ENCODE results near the gene EVA1B. TPM values are rescaled to one million over a fixed set of nuclear protein-coding genes. Genes with fewer than 3 reads are reported as not detected.
A peak's percentile ranks its signal among the peaks of the same experiment; 100 is the strongest.

EVA1B gene
- total RNA-seq, 2 experiments from 2014 or later = 16.4 to 23.9 TPM

DNA sequence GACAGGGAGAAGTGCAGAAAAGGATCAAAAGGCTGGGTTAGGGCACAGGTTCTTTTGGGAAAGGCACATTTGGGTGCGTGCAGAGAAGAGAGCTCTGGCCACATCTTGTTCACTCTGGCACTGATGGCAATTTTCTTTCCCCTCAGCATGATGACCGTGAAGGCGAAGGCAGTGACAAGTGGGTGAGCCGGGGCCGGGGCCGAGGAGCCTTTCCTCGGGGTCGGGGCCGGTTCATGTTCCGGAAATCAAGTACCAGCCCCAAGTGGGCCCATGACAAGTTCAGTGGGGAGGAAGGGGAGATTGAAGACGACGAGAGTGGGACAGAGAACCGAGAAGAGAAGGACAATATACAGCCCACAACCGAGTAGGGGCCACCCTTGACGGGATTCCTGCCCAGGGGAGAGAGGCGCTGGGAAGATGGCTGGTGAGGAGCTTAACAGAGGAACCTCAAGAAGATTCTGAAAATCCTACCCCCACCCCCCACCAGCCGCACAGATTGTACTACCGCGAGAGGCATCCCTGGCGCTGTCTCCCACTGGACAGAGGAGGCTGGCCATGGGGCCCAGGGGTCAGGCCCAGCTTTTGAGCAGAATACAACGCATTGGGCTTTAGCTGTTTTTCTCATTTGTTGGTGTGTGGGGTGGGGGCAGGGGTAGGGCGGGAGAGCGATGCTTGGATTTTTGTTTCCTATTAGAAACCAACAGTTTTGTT, 19.6 kb downstream of the EVA1B start:
- Mint-ChIP-seq H3K27ac (no peak overlapping the region), H3K9me3 (ENCODE audit: low read depth) (no peaks in the 10 kb centered on the region), H3K4me1 (peaks cover 29% of the 10 kb centered on the region), H3K4me3 (no peak overlapping the region), H3K36me3 (peaks cover 33% of the 10 kb centered on the region), H3K27me3 (no peaks in the 10 kb centered on the region)
- DNase-seq = no peak
- ATAC-seq = no peak
- CTCF ChIA-PET = interaction anchor here (1.1 to 2.0 kb wide), 2 partner anchors 19 to 169 kb away, joined by 4 to 5 read pairs; no protein-coding TSS in a partner anchor

DNA sequence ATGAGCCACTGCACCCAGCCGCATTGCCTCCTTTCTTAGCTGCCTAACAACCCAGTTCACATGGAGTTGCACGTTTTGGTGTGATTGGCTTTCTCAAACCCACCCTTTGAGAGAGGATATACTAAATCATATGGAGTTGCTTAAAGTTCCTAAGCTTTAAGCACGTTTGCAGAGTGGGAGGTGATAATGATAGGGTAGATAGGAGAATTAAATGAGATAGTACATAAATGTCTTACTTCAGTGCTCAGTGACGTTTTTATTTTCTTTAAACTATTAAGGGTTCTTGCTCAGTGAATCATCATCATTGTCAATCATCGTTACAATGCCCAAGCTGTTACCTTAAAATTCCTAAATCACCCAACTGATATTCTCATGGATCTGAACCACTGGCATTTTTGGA, 20.2 kb downstream of the EVA1B start:
- ATAC-seq (no peak), DNase-seq (no peak)
- no peak overlapping the region for H3K4me3 Mint-ChIP-seq
- H3K27me3 Mint-ChIP-seq = no peaks in the 10 kb centered on the region
- no peak overlapping the region for H3K27ac Mint-ChIP-seq
- no peaks in the 10 kb centered on the region for H3K9me3 Mint-ChIP-seq (ENCODE audit: low read depth)
- CTCF ChIA-PET = interaction anchor here (2.0 kb wide), 1 partner anchor 169 kb away, joined by 5 read pairs; no protein-coding TSS in a partner anchor
- peaks cover 27% of the 10 kb centered on the region for H3K4me1 Mint-ChIP-seq
- peaks cover 33% of the 10 kb centered on the region for H3K36me3 Mint-ChIP-seq

- CTCF ChIA-PET = interaction anchor here (0.9 to 2.3 kb wide), 8 partner anchors 9 to 152 kb away, joined by 3 to 10 read pairs (median 4); partner anchors contain the start of genes THRAP3 and TRAPPC3
- H3K4me1 Mint-ChIP-seq = peaks cover 15% of the 10 kb centered on the region
Measured at GRCh38 chr1:36301220-36301619, 22.2 kb downstream of the EVA1B start.

DNA sequence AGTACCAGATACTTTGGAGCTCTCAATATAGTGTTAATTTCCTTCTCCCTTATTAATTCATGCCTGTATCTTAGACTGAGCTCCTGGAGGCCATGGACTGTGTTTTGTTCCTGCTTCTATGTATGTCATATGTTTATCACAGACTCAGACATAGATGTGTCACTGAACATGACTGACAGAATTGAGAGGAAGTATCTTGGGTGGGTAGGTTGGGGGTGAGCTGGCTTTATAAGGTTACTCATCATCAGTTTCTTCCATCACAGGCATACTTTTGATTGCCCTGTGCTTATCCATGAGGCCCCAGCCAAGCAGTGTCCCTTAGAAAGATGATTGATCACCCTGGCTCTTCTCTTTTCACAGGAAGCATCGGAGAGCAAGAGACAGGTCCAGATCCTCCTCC, 22.9 kb downstream of the EVA1B start:
- CTCF ChIA-PET = interaction anchor here (1.1 to 2.3 kb wide), 9 partner anchors 9 to 151 kb away, joined by 3 to 10 read pairs (median 4); partner anchors contain the start of genes THRAP3 and TRAPPC3

More at GRCh38 chr1:36301220-36301619, 22.2 kb downstream of the EVA1B start:
- Mint-ChIP-seq H3K4me3 (no peak overlapping the region), H3K27ac (peak overlapping the region; percentile 39), H3K9me3 (ENCODE audit: low read depth) (no peaks in the 10 kb centered on the region), H3K27me3 (no peaks in the 10 kb centered on the region), H3K36me3 (peaks cover 47% of the 10 kb centered on the region)
- ATAC-seq = no peak
- DNase-seq = no peak

DNA sequence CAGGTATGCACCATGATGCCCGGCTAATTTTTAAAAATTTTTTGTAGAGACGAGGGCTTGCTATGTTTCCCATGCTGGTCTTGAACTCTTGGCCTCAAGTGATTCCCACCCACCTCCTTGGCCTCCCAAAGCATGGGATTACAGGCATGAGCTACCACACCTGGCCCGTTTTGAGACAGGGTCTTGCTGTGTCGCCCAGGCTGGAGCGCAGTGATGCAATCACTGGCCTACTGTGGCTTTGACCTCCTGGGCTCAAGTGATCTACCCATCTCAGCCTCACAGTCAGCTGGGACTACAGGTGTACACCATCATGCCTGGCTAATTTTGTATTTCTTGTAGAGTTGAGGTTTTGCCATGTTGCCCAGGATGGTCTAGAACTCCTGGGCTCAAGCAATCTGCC, 24.8 kb downstream of the EVA1B start:
- no peak for ATAC-seq
- Mint-ChIP-seq H3K9me3 (ENCODE audit: low read depth) (no peaks in the 10 kb centered on the region), H3K27ac (no peak overlapping the region), H3K27me3 (no peaks in the 10 kb centered on the region), H3K36me3 (peaks cover 51% of the 10 kb centered on the region), H3K4me3 (no peak overlapping the region), H3K4me1 (peaks cover 2% of the 10 kb centered on the region)
- no peak for DNase-seq
- CTCF ChIA-PET = interaction anchor here (0.6 to 1.8 kb wide), 2 partner anchors 13 to 459 kb away, joined by 3 to 6 read pairs; no protein-coding TSS in a partner anchor

More for the DNA sequence above, 22.9 kb downstream of the EVA1B start:
- Mint-ChIP-seq H3K4me1 (peaks cover 12% of the 10 kb centered on the region), H3K36me3 (peaks cover 51% of the 10 kb centered on the region), H3K27me3 (no peaks in the 10 kb centered on the region), H3K9me3 (ENCODE audit: low read depth) (no peaks in the 10 kb centered on the region), H3K4me3 (no peak overlapping the region), H3K27ac (peak overlapping the region; percentile 12)
- ATAC-seq (no peak), DNase-seq (no peak)

GRCh38 chr1:36297062-36297461, 26.4 kb downstream of the EVA1B start:
- no peaks in the 10 kb centered on the region for H3K27me3 Mint-ChIP-seq
- H3K4me3 Mint-ChIP-seq = no peak overlapping the region
- DNase-seq (no peak), ATAC-seq (no peak)
- H3K9me3 Mint-ChIP-seq (ENCODE audit: low read depth) = no peaks in the 10 kb centered on the region
- H3K36me3 Mint-ChIP-seq = peaks cover 50% of the 10 kb centered on the region
- H3K4me1 Mint-ChIP-seq = peaks cover 2% of the 10 kb centered on the region
- no peak overlapping the region for H3K27ac Mint-ChIP-seq
- CTCF ChIA-PET = interaction anchor here (0.7 to 1.8 kb wide), 2 partner anchors 12 to 147 kb away, joined by 3 to 6 read pairs; partner anchors contain the start of gene TRAPPC3

DNA sequence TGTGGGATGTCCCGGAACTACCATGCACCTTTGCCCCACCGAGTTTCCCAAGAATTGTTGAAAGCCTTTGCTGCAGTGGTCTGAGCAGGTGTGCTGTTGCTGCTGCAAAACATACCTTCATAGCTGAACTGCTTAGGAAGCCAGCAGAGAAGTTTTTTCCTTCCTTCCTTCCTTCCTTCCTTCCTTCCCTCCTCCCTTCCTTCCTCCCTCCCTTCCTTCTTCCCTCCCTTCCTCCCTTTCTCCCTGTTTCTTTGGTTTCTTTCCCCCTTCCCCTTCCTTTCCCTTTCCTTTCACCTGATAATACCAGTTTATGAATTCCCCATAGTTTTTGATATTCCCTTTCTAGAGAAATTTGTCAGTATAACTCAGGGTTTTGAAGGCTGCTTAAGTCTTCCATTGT, 28.1 kb downstream of the EVA1B start:
- no peaks in the 10 kb centered on the region for H3K27me3 Mint-ChIP-seq
- H3K27ac Mint-ChIP-seq = no peak overlapping the region
- CTCF ChIA-PET = interaction anchor here (1.9 kb wide), 1 partner anchor 10 kb away, joined by 6 read pairs; no protein-coding TSS in a partner anchor
- H3K4me3 Mint-ChIP-seq = no peak overlapping the region
- H3K36me3 Mint-ChIP-seq = peaks cover 51% of the 10 kb centered on the region
- peaks cover 2% of the 10 kb centered on the region for H3K4me1 Mint-ChIP-seq
- DNase-seq (no peak), ATAC-seq (no peak)
- no peaks in the 10 kb centered on the region for H3K9me3 Mint-ChIP-seq (ENCODE audit: low read depth)

GRCh38 chr1:36287595-36287994, 35.9 kb downstream of the EVA1B start:
- ATAC-seq = no peak
- Mint-ChIP-seq H3K36me3 (peaks cover 66% of the 10 kb centered on the region), H3K4me3 (no peak overlapping the region), H3K4me1 (peaks cover 16% of the 10 kb centered on the region), H3K27me3 (no peaks in the 10 kb centered on the region), H3K27ac (no peak overlapping the region), H3K9me3 (ENCODE audit: low read depth) (no peaks in the 10 kb centered on the region)
- no peak for DNase-seq
- CTCF ChIA-PET = interaction anchor here (1.0 to 3.1 kb wide), 6 partner anchors 55 to 138 kb away, joined by 3 to 20 read pairs (median 6); partner anchors contain the start of genes THRAP3 and TRAPPC3

GRCh38 chr1:36286802-36287201, 36.6 kb downstream of the EVA1B start:
- CTCF ChIA-PET = interaction anchor here (1.0 to 3.0 kb wide), 3 partner anchors 82 to 137 kb away, joined by 4 to 20 read pairs (median 5); partner anchors contain the start of gene TRAPPC3
- H3K9me3 Mint-ChIP-seq (ENCODE audit: low read depth) = no peaks in the 10 kb centered on the region
- H3K27me3 Mint-ChIP-seq = no peaks in the 10 kb centered on the region
- no peak overlapping the region for H3K27ac Mint-ChIP-seq
- peaks cover 16% of the 10 kb centered on the region for H3K4me1 Mint-ChIP-seq
- no peak for ATAC-seq
- H3K4me3 Mint-ChIP-seq = no peak overlapping the region
- H3K36me3 Mint-ChIP-seq = peaks cover 63% of the 10 kb centered on the region
- DNase-seq = no peak

DNA sequence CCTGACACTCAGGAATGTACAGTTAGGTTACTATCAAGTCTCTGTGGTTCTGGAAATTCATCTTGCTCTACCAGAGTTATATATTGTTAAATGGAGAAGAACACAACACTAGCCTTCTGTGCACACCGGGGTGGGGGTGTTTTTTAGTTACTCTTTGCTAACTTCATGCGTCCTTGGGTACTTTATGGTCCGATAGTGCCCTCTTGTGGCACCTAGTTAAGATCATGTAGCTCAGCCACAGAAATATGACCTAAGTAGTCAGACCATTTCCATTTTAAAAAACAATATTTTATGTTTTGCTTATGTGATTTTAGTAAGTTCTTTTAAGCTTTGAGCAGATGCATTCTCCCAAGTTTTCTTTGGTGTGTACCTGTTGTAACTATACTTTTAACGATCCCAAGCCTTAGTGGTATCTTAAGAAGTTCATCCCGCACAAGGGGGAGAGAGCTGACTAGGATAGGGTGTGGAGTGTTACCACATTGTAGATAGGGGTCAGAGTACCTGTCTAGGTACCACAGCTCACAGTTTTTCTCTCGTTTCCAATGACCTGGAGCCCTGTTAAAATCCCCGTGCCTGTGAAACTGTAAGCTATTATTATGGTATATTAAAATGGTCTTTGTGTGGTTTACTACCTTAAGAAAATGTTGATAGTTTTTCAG, 37.9 kb downstream of the EVA1B start:
- H3K27me3 Mint-ChIP-seq = no peaks in the 10 kb centered on the region
- H3K9me3 Mint-ChIP-seq (ENCODE audit: low read depth) = no peaks in the 10 kb centered on the region
- peaks cover 17% of the 10 kb centered on the region for H3K4me1 Mint-ChIP-seq
- no peak overlapping the region for H3K4me3 Mint-ChIP-seq
- DNase-seq (peak; percentile 79), ATAC-seq (peak; percentile 93)
- CTCF ChIA-PET = interaction anchor here (0.5 to 3.0 kb wide), 39 partner anchors 8 to 421 kb away, joined by 3 to 20 read pairs (median 4); partner anchors contain the start of genes EVA1B, SH3D21, STK40 and THRAP3
- H3K27ac Mint-ChIP-seq = peak overlapping the region; percentile 68
- H3K36me3 Mint-ChIP-seq = peaks cover 56% of the 10 kb centered on the region

- no peak overlapping the region for H3K4me3 Mint-ChIP-seq
- H3K9me3 Mint-ChIP-seq (ENCODE audit: low read depth) = no peaks in the 10 kb centered on the region
- no peaks in the 10 kb centered on the region for H3K27me3 Mint-ChIP-seq
- peak overlapping the region; percentile 45 for H3K27ac Mint-ChIP-seq
- CTCF ChIA-PET = interaction anchor here (1.3 to 3.0 kb wide), 7 partner anchors 14 to 184 kb away, joined by 4 to 20 read pairs (median 6); no protein-coding TSS in a partner anchor
- H3K36me3 Mint-ChIP-seq = peaks cover 53% of the 10 kb centered on the region
- no peak for ATAC-seq
- no peak for DNase-seq
- peaks cover 25% of the 10 kb centered on the region for H3K4me1 Mint-ChIP-seq
Measured at GRCh38 chr1:36284517-36284916, 38.9 kb downstream of the EVA1B start.

- DNase-seq = no peak
- CTCF ChIA-PET = interaction anchor here (1.4 to 1.8 kb wide), 2 partner anchors 59 to 134 kb away, joined by 3 to 13 read pairs; partner anchors contain the start of gene TRAPPC3
- Mint-ChIP-seq H3K9me3 (ENCODE audit: low read depth) (no peaks in the 10 kb centered on the region), H3K4me1 (peaks cover 27% of the 10 kb centered on the region), H3K4me3 (no peak overlapping the region), H3K36me3 (peaks cover 50% of the 10 kb centered on the region), H3K27ac (no peak overlapping the region), H3K27me3 (no peaks in the 10 kb centered on the region)
- no peak for ATAC-seq
Measured at GRCh38 chr1:36284061-36284460, 39.4 kb downstream of the EVA1B start.

GRCh38 chr1:36279789-36280296, 43.6 kb downstream of the EVA1B start:
- CTCF ChIA-PET = interaction anchor here (1.3 to 4.0 kb wide), 4 partner anchors 12 to 130 kb away, joined by 3 to 15 read pairs (median 8); partner anchors contain the start of gene TRAPPC3
- ATAC-seq = no peak
- Mint-ChIP-seq H3K4me1 (peaks cover 17% of the 10 kb centered on the region), H3K27me3 (no peaks in the 10 kb centered on the region), H3K36me3 (peaks cover 16% of the 10 kb centered on the region), H3K9me3 (ENCODE audit: low read depth) (no peaks in the 10 kb centered on the region), H3K27ac (no peak overlapping the region), H3K4me3 (no peak overlapping the region)
- DNase-seq = no peak
